Hepatocyte (in vitro differentiated cells): ENCODE measurements around the gene ST6GALNAC2. TPM values are rescaled to one million over a fixed set of nuclear protein-coding genes. Genes with fewer than 3 reads are reported as not detected.
A peak's percentile ranks its signal among the peaks of the same experiment; 100 is the strongest.

ENCODE experiments used
- DNase-seq: peaks from one replicate; pipeline ENCODE4 v3.0.0-alpha.2; 2016; ENCODE audit warnings: low spot score
- H2AFZ ChIP-seq: fragments of 200-600 bp; sonication (generic); 2 replicates; pipeline ENCODE4 v1.6.0; 2016; ENCODE audit warnings: antibody characterized with exemption, mild to moderate bottlenecking
- H3K27ac ChIP-seq: fragments of 200-600 bp; sonication (generic); 2 replicates; pipeline ENCODE4 v1.5.1; 2016; ENCODE audit warnings: mild to moderate bottlenecking
- H3K27me3 ChIP-seq: fragments of 200-600 bp; sonication (generic); 2 replicates; pipeline ENCODE4 v1.6.1; 2016
- H3K36me3 ChIP-seq: fragments of 200-600 bp; sonication (generic); replicated peaks from 2 replicates; pipeline ENCODE4 v1.5.1; 2016; ENCODE audit warnings: low read depth; ENCODE audit not compliant: insufficient read depth
- H3K4me1 ChIP-seq: fragments of 200-600 bp; sonication (generic); 2 replicates; pipeline ENCODE4 v1.5.1; 2016; ENCODE audit warnings: mild to moderate bottlenecking, moderate library complexity; ENCODE audit not compliant: insufficient read depth
- H3K4me2 ChIP-seq: fragments of 200-600 bp; sonication (generic); 2 replicates; pipeline ENCODE4 v1.6.0; 2016
- H3K4me3 ChIP-seq: fragments of 200-600 bp; sonication (generic); 2 replicates; pipeline ENCODE4 v1.5.1; 2016; ENCODE audit warnings: mild to moderate bottlenecking
- H3K79me2 ChIP-seq: fragments of 200-600 bp; sonication (generic); 2 replicates; pipeline ENCODE4 v1.6.0; 2017; ENCODE audit warnings: mild to moderate bottlenecking
- H3K9me2 ChIP-seq: fragments of 200-600 bp; sonication (generic); replicated peaks from 2 replicates; pipeline ENCODE4 v1.6.0; 2017; ENCODE audit warnings: mild to moderate bottlenecking; ENCODE audit not compliant: insufficient read depth
- H3K9me3 ChIP-seq: fragments of 200-600 bp; sonication (generic); 2 replicates; pipeline ENCODE4 v1.5.1; 2016; ENCODE audit warnings: low read depth, mild to moderate bottlenecking
- H4K20me1 ChIP-seq: fragments of 200-600 bp; sonication (generic); 2 replicates; pipeline ENCODE4 v1.6.0; 2016; ENCODE audit warnings: mild to moderate bottlenecking; ENCODE audit not compliant: insufficient read depth, poor library complexity, severe bottlenecking
- CTCF ChIP-seq: fragments of 200-600 bp; sonication (generic); IDR thresholded peaks from 2 replicates; pipeline ENCODE4 v1.5.1; 2016; ENCODE audit warnings: antibody characterized with exemption, mild to moderate bottlenecking; ENCODE audit not compliant: poor library complexity
- EZH2 ChIP-seq: fragments of 200-600 bp; sonication (generic); IDR thresholded peaks from 2 replicates; pipeline ENCODE4 v1.6.1; 2016; ENCODE audit warnings: antibody characterized with exemption, mild to moderate bottlenecking, borderline replicate concordance
- EZH2phosphoT487 ChIP-seq: fragments of 200-600 bp; sonication (generic); IDR thresholded peaks from one replicate; pipeline ENCODE4 v1.6.1; 2018; ENCODE audit warnings: antibody characterized with exemption, mild to moderate bottlenecking, low read depth, moderate library complexity; ENCODE audit not compliant: unreplicated experiment, severe bottlenecking
- WGBS: methylation state at CpG from one replicate; pipeline ENCODE4 v1.1.6; 2016; ENCODE audit warnings: low lambda C conversion rate; ENCODE audit errors: missing lambda C conversion rate; 5-methylcytosine and 5-hydroxymethylcytosine counted together
- polyA plus RNA-seq: library from polyadenylated mRNA; unstranded; fragments of >200 nt; fragmentation: Nextera tagmentation; extraction: Ambion mirVana; gene quantifications from 2 replicates; pipeline ENCODE4 v1.2.1, GENCODE V29; 2016
- total RNA-seq: library from RNA; depleted of rRNA; stranded (reverse); fragments of >200 nt; gene quantifications from 2 replicates; pipeline ENCODE4 v1.2.3, GENCODE V29; 2014

ST6GALNAC2 gene
- total and polyA plus RNA-seq, 2 experiments from 2014 or later = 1.4 to 1.8 TPM

- Histone ChIP-seq H3K9me2 (no peaks in the 10 kb centered on the region), H3K4me2 (no peak overlapping the region), H3K27ac (no peak overlapping the region), H3K79me2 (peaks cover 9% of the 10 kb centered on the region), H2AFZ (no peak overlapping the region), H3K27me3 (no peaks in the 10 kb centered on the region), H3K9me3 (no peaks in the 10 kb centered on the region), H3K36me3 (no peaks in the 10 kb centered on the region), H4K20me1 (peaks cover 7% of the 10 kb centered on the region), H3K4me1 (peaks cover 4% of the 10 kb centered on the region), H3K4me3 (no peak overlapping the region)
- TF ChIP-seq EZH2 = no peak
- no peak for TF ChIP-seq EZH2phosphoT487
- WGBS = 72% methylated on average over 7 of the region's 7 CpGs
- DNase-seq = no peak
Observed at GRCh38 chr17:76570457-76570856, 15.2 kb downstream of the ST6GALNAC2 start.

GRCh38 chr17:76569607-76570279 lies 15.9 kb downstream of the ST6GALNAC2 start:
- Histone ChIP-seq H2AFZ (no peak overlapping the region), H3K4me3 (no peak overlapping the region), H3K27me3 (no peaks in the 10 kb centered on the region), H3K9me3 (no peaks in the 10 kb centered on the region), H3K4me1 (peaks cover 6% of the 10 kb centered on the region), H3K9me2 (no peaks in the 10 kb centered on the region), H3K27ac (no peak overlapping the region), H3K79me2 (peaks cover 9% of the 10 kb centered on the region), H3K36me3 (no peaks in the 10 kb centered on the region), H4K20me1 (peaks cover 8% of the 10 kb centered on the region), H3K4me2 (no peak overlapping the region)
- 72% methylated on average over 15 of the region's 18 CpGs for WGBS
- no peak for DNase-seq
- no peak for TF ChIP-seq EZH2phosphoT487
- no peak for TF ChIP-seq CTCF
- TF ChIP-seq EZH2 = no peak

GRCh38 chr17:76568811-76569221 lies 16.8 kb downstream of the ST6GALNAC2 start:
- H4K20me1 ChIP-seq = peaks cover 8% of the 10 kb centered on the region
- no peaks in the 10 kb centered on the region for H3K27me3 ChIP-seq
- no peak overlapping the region for H3K27ac ChIP-seq
- TF ChIP-seq EZH2 (no peak), CTCF (no peak), EZH2phosphoT487 (no peak)
- peaks cover 9% of the 10 kb centered on the region for H3K4me1 ChIP-seq
- H3K4me3 ChIP-seq = no peak overlapping the region
- 72% methylated on average over 4 of the region's 19 CpGs for WGBS
- H3K9me3 ChIP-seq = no peaks in the 10 kb centered on the region
- peaks cover 9% of the 10 kb centered on the region for H3K79me2 ChIP-seq
- H3K36me3 ChIP-seq = no peaks in the 10 kb centered on the region
- no peak overlapping the region for H3K4me2 ChIP-seq
- H3K9me2 ChIP-seq = no peaks in the 10 kb centered on the region
- no peak for DNase-seq
- H2AFZ ChIP-seq = no peak overlapping the region

GRCh38 chr17:76567634-76568432 lies 17.8 kb downstream of the ST6GALNAC2 start:
- H2AFZ ChIP-seq = no peak overlapping the region
- H3K9me3 ChIP-seq = no peaks in the 10 kb centered on the region
- H3K79me2 ChIP-seq = peaks cover 9% of the 10 kb centered on the region
- H3K9me2 ChIP-seq = no peaks in the 10 kb centered on the region
- DNase-seq = peak; percentile 64
- no peak overlapping the region for H3K4me3 ChIP-seq
- WGBS = 79% methylated on average over 14 of the region's 14 CpGs
- H3K4me2 ChIP-seq = no peak overlapping the region
- no peaks in the 10 kb centered on the region for H3K36me3 ChIP-seq
- H3K4me1 ChIP-seq = peaks cover 9% of the 10 kb centered on the region
- peak overlapping the region; percentile 81 for H3K27ac ChIP-seq
- H3K27me3 ChIP-seq = no peaks in the 10 kb centered on the region
- H4K20me1 ChIP-seq = peaks cover 8% of the 10 kb centered on the region
- TF ChIP-seq CTCF = no peak
- TF ChIP-seq EZH2 = no peak
- TF ChIP-seq EZH2phosphoT487 = no peak
